Stimulated activated CD8-positive, alpha-beta memory T cell treated with anti-CD3 and anti-CD28 coated beads, Interleukin-7, amount 100 ng/mL, for 24 hours (primary cell): ENCODE results near the gene RBM26.

Experiments used
- DNase-seq: peaks from one replicate; pipeline ENCODE4 v3.0.0-alpha.2; 2020; ENCODE audit warnings: low read depth

Gene RBM26

DNA sequence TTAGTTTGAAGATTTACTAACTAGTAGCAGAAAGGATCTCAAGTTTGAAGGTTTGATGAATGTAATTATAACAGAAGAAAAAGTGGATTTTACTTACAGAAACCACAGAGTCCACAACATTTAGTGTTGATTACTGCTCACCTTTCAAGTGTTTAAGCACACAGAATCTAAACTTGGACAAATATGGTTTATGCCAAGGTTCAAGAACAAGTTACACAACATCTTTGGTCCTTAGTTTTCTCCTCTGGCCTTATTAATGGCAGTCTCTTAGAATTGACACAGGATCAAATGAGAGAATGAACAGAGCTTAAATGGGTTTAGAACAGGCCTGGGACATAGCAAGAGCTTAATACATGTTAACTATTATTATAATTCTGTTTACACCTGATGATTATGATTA lies 133.0 kb downstream of the RBM26 start:
- DNase-seq, result no peak

DNA sequence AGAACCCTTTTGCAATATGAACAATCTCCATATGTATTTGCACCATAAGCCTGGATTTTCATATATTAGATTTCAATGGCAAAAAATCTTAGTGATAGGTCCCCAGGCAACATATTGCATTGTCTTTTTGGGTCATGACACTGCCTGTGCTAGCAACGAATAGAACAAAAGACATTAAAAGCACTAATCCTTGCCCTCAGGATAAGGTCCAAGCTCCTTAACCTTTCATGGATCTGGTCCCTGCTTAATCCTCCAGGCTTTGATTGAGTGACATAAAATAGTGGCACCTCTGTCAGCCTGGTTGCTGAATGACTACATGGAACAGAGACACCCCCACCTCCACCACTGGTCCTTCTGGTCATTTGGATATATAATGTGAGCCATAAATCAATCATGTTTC lies 134.4 kb downstream of the RBM26 start:
- no peak for DNase-seq

GRCh38 chr13:79270859-79271258 lies 135.2 kb downstream of the RBM26 start:
- DNase-seq, result no peak
